Neural cell (in vitro differentiated cells): ENCODE data around the gene CELF5.
"Not testable (repeated sequence)": the region's sequence is repeated elsewhere in the genome, so short reads cannot be mapped to it uniquely, and the experiment has no call there.

Experiments used
- CTCF ChIP-seq: fragments of 450-650 bp; IDR thresholded peaks from 2 replicates; pipeline ENCODE4 v1.5.1; 2014; ENCODE audit warnings: antibody characterized with exemption, mild to moderate bottlenecking, moderate library complexity; ENCODE audit not compliant: poor library complexity, severe bottlenecking
- POLR2AphosphoS5 ChIP-seq: IDR thresholded peaks from 2 replicates; pipeline ENCODE4 v1.6.1; 2012
- RAD21 ChIP-seq: fragments of 450-650 bp; conservative IDR thresholded peaks from 2 replicates; pipeline ENCODE4 v1.6.1; 2014; ENCODE audit warnings: antibody characterized with exemption, mild to moderate bottlenecking, moderate library complexity
- REST ChIP-seq: IDR thresholded peaks from 2 replicates; pipeline ENCODE4 v1.6.1; 2012; ENCODE audit warnings: borderline replicate concordance
- SMC3 ChIP-seq: fragments of 450-650 bp; conservative IDR thresholded peaks from 2 replicates; pipeline ENCODE4 v1.6.1; 2014; ENCODE audit warnings: antibody characterized with exemption, mild to moderate bottlenecking, moderate library complexity; ENCODE audit not compliant: poor library complexity

- TF ChIP-seq CTCF, RAD21, POLR2AphosphoS5, REST, SMC3: not testable (repeated sequence)
These were observed 118.5 kb downstream of the CELF5 start for GRCh38 chr19:3342962-3343361.
